Liver (tissue), 9 donors: Measurements from ENCODE around the gene TTLL3. TPM values are rescaled to one million over a fixed set of nuclear protein-coding genes. Genes with fewer than 3 reads are reported as not detected.
A peak's percentile ranks its signal among the peaks of the same experiment; 100 is the strongest.

ENCODE experiments used
- DNase-seq: peaks from one replicate; pipeline ENCODE4 v3.0.0-alpha.2; 2017; ENCODE audit warnings: low spot score
- H3K27ac ChIP-seq, 2 donors: one replicate each; pipeline ENCODE4 v1.7.0; 2013; ENCODE audit warnings: inconsistent platforms in 2 of 2, low read length in 2 of 2, control low read depth in 1 of 2, low read depth in 1 of 2, mild to moderate bottlenecking in 1 of 2
- H3K27me3 ChIP-seq, 4 donors: one replicate each; pipeline versions ENCODE4 v1.6.1 to v1.7.0; 2013; ENCODE audit warnings: low read length in 3 of 4, inconsistent platforms in 1 of 4, mild to moderate bottlenecking in 1 of 4, moderate library complexity in 1 of 4; ENCODE audit not compliant: control insufficient read depth in 4 of 4, insufficient read depth in 4 of 4
- H3K36me3 ChIP-seq, 4 donors: one replicate each; pipeline versions ENCODE4 v1.6.1 to v1.7.0; 2013; ENCODE audit warnings: low read length in 3 of 4, mild to moderate bottlenecking in 3 of 4, low read depth in 1 of 4, moderate library complexity in 1 of 4; ENCODE audit not compliant: control insufficient read depth in 4 of 4, insufficient read depth in 3 of 4
- H3K4me1 ChIP-seq, 4 donors: one replicate each; pipeline versions ENCODE4 v1.6.1 to v1.7.0; 2013; ENCODE audit warnings: low read length in 3 of 4, mild to moderate bottlenecking in 3 of 4, moderate library complexity in 1 of 4; ENCODE audit not compliant: control insufficient read depth in 4 of 4, insufficient read depth in 4 of 4
- H3K4me3 ChIP-seq, 3 donors: one replicate each; pipeline versions ENCODE4 v1.6.1 to v1.7.0; 2013; ENCODE audit warnings: low read length in 3 of 3, control low read depth in 1 of 3, low read depth in 1 of 3, mild to moderate bottlenecking in 1 of 3
- H3K9ac ChIP-seq, 2 donors: one replicate each; pipeline ENCODE4 v1.7.0; 2013; ENCODE audit warnings: low read length in 2 of 2, mild to moderate bottlenecking in 2 of 2, moderate library complexity in 2 of 2, control low read depth in 1 of 2, low read depth in 1 of 2
- H3K9me3 ChIP-seq, 4 donors: one replicate each; pipeline versions ENCODE4 v1.6.1 to v1.7.0; 2013; ENCODE audit warnings: low read length in 3 of 4; ENCODE audit not compliant: control insufficient read depth in 4 of 4
- EGR1 ChIP-seq, 2 donors: IDR thresholded peaks; 2 replicates each; pipeline ENCODE4 v1.6.1; 2016 to 2018; ENCODE audit warnings: antibody characterized with exemption in 2 of 2, low read depth in 2 of 2
- FOXA2 ChIP-seq: IDR thresholded peaks from 2 replicates; pipeline ENCODE4 v1.6.1; 2016; ENCODE audit warnings: antibody characterized with exemption
- GABPA ChIP-seq, 2 donors: IDR thresholded peaks in 1 of 2; conservative IDR thresholded peaks in 1 of 2; 2 replicates each; pipeline ENCODE4 v1.6.1; 2016; ENCODE audit warnings: antibody characterized with exemption in 2 of 2, mild to moderate bottlenecking in 1 of 2, moderate library complexity in 1 of 2
- NR2F2 ChIP-seq: IDR thresholded peaks from 2 replicates; pipeline ENCODE4 v1.6.1; 2016; ENCODE audit warnings: antibody characterized with exemption
- RAD21 ChIP-seq, 2 donors: IDR thresholded peaks; 2 replicates each; pipeline ENCODE4 v1.6.1; 2016; ENCODE audit warnings: antibody characterized with exemption in 2 of 2, mild to moderate bottlenecking in 2 of 2
- SP1 ChIP-seq: IDR thresholded peaks from 2 replicates; pipeline ENCODE4 v1.6.1; 2018; ENCODE audit warnings: antibody characterized with exemption, mild to moderate bottlenecking
- TAF1 ChIP-seq: conservative IDR thresholded peaks from 2 replicates; pipeline ENCODE4 v1.6.1; 2016; ENCODE audit warnings: antibody characterized with exemption, mild to moderate bottlenecking
- YY1 ChIP-seq: IDR thresholded peaks from 2 replicates; pipeline ENCODE4 v1.6.1; 2016; ENCODE audit warnings: antibody characterized with exemption, mild to moderate bottlenecking
- WGBS: extraction: QIAGEN DNeasy Blood & Tissue Kit; methylation state at CpG from one replicate; pipeline ENCODE4 v1.1.7; 2013; 5-methylcytosine and 5-hydroxymethylcytosine counted together
- polyA plus RNA-seq, 2 donors: library from polyadenylated mRNA; stranded (reverse) in 1 of 2; unstranded in 1 of 2; fragments of 200-250 nt in 1 of 2; fragments of >200 nt in 1 of 2; fragmentation: Nextera tagmentation in 1 of 2; extraction: Ambion mirVana in 1 of 2; gene quantifications; one replicate each; pipeline versions ENCODE4 v1.2.1 to v1.2.3, GENCODE V29; 2013 to 2015
- total RNA-seq, 2 donors: library from RNA; depleted of rRNA; stranded (reverse); fragments of >200 nt; gene quantifications; one replicate each; pipeline ENCODE4 v1.2.3, GENCODE V29; 2014
- TF ChIP-seq, protein P1 (sequence below): IDR thresholded peaks from 2 replicates; pipeline ENCODE4 v1.6.1; 2016; ENCODE audit warnings: antibody characterized with exemption
- TF ChIP-seq, protein P2 (sequence below): fragments of 150-350 bp; IDR thresholded peaks from 2 replicates; pipeline ENCODE4 v1.5.1; 2017; ENCODE audit warnings: improper control_type of control experiment, low read depth, low read length; ENCODE audit not compliant: missing input control
- TF ChIP-seq, protein P3 (sequence below): IDR thresholded peaks from 2 replicates; pipeline ENCODE4 v1.6.1; 2016; ENCODE audit warnings: antibody characterized with exemption
- donor health status: healthy.
- donor health status: healthy.
- donor health status: healthy.
- donor health status: healthy.
- donor health status: healthy.

The TTLL3 gene
- total and polyA plus RNA-seq, 4 donors = 2.8 to 19.6 (median 6.5) TPM

DNA sequence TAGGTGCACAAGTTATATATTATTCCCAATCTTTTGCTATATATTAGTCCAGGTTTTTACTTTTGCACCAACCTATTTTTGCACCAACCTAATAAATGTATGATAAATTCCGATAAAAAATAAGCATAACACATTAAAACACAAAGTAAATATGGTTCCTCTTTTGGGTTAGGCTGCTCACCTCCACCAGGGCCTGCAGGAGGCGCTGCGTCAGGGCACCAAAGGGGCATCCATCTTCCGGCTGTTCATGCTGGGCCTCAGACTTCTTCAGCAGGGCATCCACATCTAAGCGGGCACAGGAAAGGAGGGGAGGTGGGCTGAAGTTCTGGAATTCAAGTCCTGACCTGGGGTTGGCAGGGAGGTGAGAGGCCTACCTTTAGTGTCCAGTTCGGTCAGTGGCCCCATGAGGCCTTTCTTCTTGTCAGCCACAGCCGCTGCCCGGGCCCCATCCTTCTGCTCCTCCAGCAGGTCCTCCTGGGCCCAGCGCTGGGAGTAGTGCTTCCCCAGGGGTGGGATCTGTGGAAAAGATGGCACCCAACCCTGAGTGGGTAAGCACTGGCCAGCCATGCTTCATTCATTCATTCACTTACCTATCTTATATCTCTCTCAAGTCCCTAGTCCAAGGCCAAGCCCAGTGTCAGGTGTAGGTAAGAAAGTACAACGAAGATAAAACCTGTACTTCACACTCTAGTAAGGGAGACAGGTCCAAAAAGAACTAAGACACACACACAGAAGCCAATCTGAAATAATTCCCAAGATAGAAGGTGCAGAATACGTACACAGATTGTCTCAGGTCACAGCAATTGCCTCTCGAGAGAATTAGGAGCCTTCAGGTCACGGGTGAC is 23.0 kb upstream of the TTLL3 start:
- H3K4me1 ChIP-seq = peaks cover 0 to 19% (median 11%) of the 10 kb centered on the region in 4 donors
- H3K9ac ChIP-seq = no peak overlapping the region
- H3K27me3 ChIP-seq = no peaks in the 10 kb centered on the region
- H3K9me3 ChIP-seq = no peaks in the 10 kb centered on the region
- no peak for DNase-seq
- peaks cover 2 to 51% (median 38%) of the 10 kb centered on the region in 4 donors for H3K36me3 ChIP-seq
- H3K27ac ChIP-seq = no peak overlapping the region
- 96% methylated on average over 13 of the region's 13 CpGs for WGBS
- H3K4me3 ChIP-seq = no peak overlapping the region
- TF ChIP-seq NR2F2 = no peak
- TF ChIP-seq RAD21 (IDR thresholded peaks at IDR 0.05) = peak in 1 of 2 donors; percentile 12

DNA sequence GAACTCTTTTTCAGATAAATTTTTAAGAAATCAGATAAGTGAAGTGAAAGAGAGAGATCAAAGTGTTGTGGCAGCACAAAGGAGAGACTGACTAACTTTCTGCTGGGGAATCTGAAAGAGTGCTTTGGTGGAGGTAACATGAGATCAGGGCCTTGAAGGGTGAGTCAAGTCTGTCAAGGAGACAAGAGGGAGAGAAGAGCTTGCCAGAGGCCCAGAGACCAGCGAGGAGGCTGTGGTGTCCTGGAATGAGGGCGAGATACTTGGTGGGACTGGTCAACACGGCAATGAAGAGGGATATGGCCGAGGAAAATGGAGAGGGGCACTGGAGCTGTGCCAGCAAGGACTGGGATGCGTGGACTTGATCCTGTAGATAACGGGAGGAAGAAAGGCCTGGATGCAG is 22.3 kb upstream of the TTLL3 start:
- DNase-seq = no peak
- Histone ChIP-seq H3K27ac (no peak overlapping the region), H3K9ac (no peak overlapping the region), H3K4me3 (no peak overlapping the region), H3K9me3 (no peaks in the 10 kb centered on the region), H3K36me3 (peaks cover 2 to 50% (median 38%) of the 10 kb centered on the region in 4 donors), H3K4me1 (peaks cover 0 to 15% (median 8%) of the 10 kb centered on the region in 4 donors), H3K27me3 (no peaks in the 10 kb centered on the region)
- 95% methylated on average over 6 of the region's 6 CpGs for WGBS
- TF ChIP-seq TAF1 (no peak), RAD21 (IDR thresholded peaks at IDR 0.05) (no peak), YY1 (no peak), FOXA2 (no peak)
- TF ChIP-seq, protein P1, sequence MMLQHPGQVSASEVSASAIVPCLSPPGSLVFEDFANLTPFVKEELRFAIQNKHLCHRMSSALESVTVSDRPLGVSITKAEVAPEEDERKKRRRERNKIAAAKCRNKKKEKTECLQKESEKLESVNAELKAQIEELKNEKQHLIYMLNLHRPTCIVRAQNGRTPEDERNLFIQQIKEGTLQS = no peak

DNA sequence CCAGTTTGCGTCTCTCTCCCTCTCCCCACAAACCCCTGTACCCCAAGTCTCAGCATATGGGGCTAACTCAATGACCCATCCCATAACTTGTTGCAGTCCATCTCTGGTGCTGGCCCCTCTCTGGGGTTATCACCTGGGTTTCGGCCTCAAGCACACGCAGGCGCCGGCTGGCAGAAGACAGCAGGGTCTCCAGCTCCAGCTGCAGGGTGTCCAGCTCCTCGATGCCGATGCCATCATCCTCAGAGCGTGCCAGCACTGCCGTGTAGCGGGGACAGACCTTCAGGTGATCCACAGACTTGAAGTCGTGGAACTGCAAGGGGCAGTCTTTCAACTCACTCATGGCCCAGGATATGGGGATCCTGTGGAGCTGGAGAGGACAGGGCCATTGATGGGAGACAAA is 18.9 kb upstream of the TTLL3 start:
- Histone ChIP-seq H3K9me3 (no peaks in the 10 kb centered on the region), H3K27me3 (no peaks in the 10 kb centered on the region), H3K36me3 (peaks cover 2 to 31% (median 24%) of the 10 kb centered on the region in 4 donors), H3K4me1 (peaks cover 0 to 24% (median 19%) of the 10 kb centered on the region in 4 donors), H3K27ac (no peak overlapping the region), H3K9ac (no peak overlapping the region), H3K4me3 (no peak overlapping the region)
- 95% methylated on average over 11 of the region's 11 CpGs for WGBS
- TF ChIP-seq RAD21 (IDR thresholded peaks at IDR 0.05) (no peak), NR2F2 (no peak), EGR1 (IDR thresholded peaks at IDR 0.05; ENCODE audit: low read depth in 2 of 2) (no peak)
- no peak for DNase-seq

DNA sequence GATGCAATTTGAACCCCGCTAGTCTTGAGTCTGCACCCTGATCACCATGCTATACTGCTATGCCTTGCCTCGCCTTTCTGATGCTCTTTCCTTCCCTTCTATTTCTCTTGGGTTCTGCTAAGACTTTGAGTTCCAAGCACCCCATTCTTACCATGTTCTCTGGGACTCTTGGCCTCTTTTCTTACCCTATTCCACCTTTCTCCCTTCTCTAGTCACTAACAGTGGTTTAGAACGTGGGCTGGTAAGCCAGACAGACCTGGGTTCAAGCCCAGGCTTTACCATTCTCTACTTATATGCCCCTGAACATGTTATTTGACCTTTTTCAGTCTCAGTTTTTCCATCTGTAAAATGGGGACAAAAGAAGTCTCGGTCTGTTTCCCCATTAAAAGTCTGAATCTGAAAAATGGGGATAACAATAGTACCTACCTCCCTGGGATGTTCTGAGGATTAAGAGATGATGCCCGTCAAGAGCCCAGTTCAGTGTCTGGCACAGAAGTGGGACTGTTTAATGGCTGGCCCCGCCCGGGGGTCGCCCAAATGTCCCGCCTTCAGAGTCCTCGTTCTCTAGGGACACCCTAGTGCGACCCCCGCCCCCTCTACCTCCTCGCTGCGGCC is 18.2 kb upstream of the TTLL3 start:
- TF ChIP-seq, protein P2, sequence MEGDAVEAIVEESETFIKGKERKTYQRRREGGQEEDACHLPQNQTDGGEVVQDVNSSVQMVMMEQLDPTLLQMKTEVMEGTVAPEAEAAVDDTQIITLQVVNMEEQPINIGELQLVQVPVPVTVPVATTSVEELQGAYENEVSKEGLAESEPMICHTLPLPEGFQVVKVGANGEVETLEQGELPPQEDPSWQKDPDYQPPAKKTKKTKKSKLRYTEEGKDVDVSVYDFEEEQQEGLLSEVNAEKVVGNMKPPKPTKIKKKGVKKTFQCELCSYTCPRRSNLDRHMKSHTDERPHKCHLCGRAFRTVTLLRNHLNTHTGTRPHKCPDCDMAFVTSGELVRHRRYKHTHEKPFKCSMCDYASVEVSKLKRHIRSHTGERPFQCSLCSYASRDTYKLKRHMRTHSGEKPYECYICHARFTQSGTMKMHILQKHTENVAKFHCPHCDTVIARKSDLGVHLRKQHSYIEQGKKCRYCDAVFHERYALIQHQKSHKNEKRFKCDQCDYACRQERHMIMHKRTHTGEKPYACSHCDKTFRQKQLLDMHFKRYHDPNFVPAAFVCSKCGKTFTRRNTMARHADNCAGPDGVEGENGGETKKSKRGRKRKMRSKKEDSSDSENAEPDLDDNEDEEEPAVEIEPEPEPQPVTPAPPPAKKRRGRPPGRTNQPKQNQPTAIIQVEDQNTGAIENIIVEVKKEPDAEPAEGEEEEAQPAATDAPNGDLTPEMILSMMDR = no peak
- TF ChIP-seq SP1 (no peak), GABPA (IDR thresholded peaks at IDR 0.05 in 1 of 2, conservative IDR thresholded peaks at IDR 0.05 in 1 of 2) (no peak)
- TF ChIP-seq, protein P3, sequence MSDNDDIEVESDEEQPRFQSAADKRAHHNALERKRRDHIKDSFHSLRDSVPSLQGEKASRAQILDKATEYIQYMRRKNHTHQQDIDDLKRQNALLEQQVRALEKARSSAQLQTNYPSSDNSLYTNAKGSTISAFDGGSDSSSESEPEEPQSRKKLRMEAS = no peak

More for the DNA sequence above, 18.2 kb upstream of the TTLL3 start:
- H3K9ac ChIP-seq = peak overlapping the region; percentile 78 to 95
- peak overlapping the region; percentile 88 to 93 for H3K27ac ChIP-seq
- DNase-seq = no peak
- H3K36me3 ChIP-seq = peaks cover 1 to 24% (median 19%) of the 10 kb centered on the region in 4 donors
- 15% methylated on average over 14 of the region's 14 CpGs for WGBS
- H3K27me3 ChIP-seq = no peaks in the 10 kb centered on the region
- no peaks in the 10 kb centered on the region for H3K9me3 ChIP-seq
- peak overlapping the region; percentile 89 to 97 (median 93) for H3K4me3 ChIP-seq
- peaks cover 0 to 24% (median 19%) of the 10 kb centered on the region in 4 donors for H3K4me1 ChIP-seq
